ENCODE measurements around the gene TNK2.

TNK2 gene

GRCh38 chr3:195914648-195915473 lies 6.5 kb upstream of the TNK2 start:
- peak overlapping the region; percentile 51 for H3K27ac ChIP-seq (ENCODE audit: extremely low read depth, low read depth, low read length)
- H3K36me3 ChIP-seq (ENCODE audit: control insufficient read depth in 2 of 2, insufficient read depth in 1 of 2, low read length in 2 of 2): no peaks in the 10 kb centered on the region
- peaks cover 3% of the 10 kb centered on the region; the same call in 1 of the 2 replicates for H3K4me1 ChIP-seq (ENCODE audit: control insufficient read depth, insufficient read depth, low read length)
- CTCF ChIA-PET: interaction anchor here (0.6 to 2.9 kb wide), 22 partner anchors 9 to 1414 kb away, joined by 3 to 27 read pairs (median 4); no protein-coding TSS in a partner anchor
- POLR2A ChIA-PET: interaction anchor here (0.6 to 1.3 kb wide), 4 partner anchors 14 to 46 kb away, joined by 3 to 4 read pairs (median 3); no protein-coding TSS in a partner anchor
- no peak overlapping the region for H3K4me3 ChIP-seq (ENCODE audit: low read depth, low read length)
- no peaks in the 10 kb centered on the region for H3K9me3 ChIP-seq (ENCODE audit: control insufficient read depth, insufficient read depth, low read depth, low read length)
- no peak for TF ChIP-seq ZNF362 (tag by site-specific recombination; IDR thresholded peaks at IDR 0.05)
- no peak for TF ChIP-seq ZNF792 (tag by site-specific recombination; IDR thresholded peaks at IDR 0.05)
- peak; percentile 83 for TF ChIP-seq ZBTB17 (tag by site-specific recombination; IDR thresholded peaks at IDR 0.05)
- peak; percentile 96 for TF ChIP-seq ZNF629 (tag by site-specific recombination; IDR thresholded peaks at IDR 0.05)
- no peak for TF ChIP-seq ZNF549 (tag by site-specific recombination; IDR thresholded peaks at IDR 0.05)
- TF ChIP-seq SP7 (tag by site-specific recombination; IDR thresholded peaks at IDR 0.05): peak; percentile 64
- TF ChIP-seq ZNF76 (tag by site-specific recombination; IDR thresholded peaks at IDR 0.05; ENCODE audit: borderline replicate concordance, low read depth): no peak
- TF ChIP-seq ZNF274 (IDR thresholded peaks at IDR 0.05; ENCODE audit: low read length): no peak
- TF ChIP-seq ZNF274 (tag by site-specific recombination; IDR thresholded peaks at IDR 0.05; ENCODE audit: borderline replicate concordance): no peak
- no peak for TF ChIP-seq ZNF707 (tag by site-specific recombination; IDR thresholded peaks at IDR 0.05)
- TF ChIP-seq ZNF366 (tag by site-specific recombination; conservative IDR thresholded peaks at IDR 0.05): peak; percentile 39
- TF ChIP-seq GFI1B (tag by site-specific recombination; IDR thresholded peaks at IDR 0.05): peak; percentile 46; the same call in 1 of the 2 replicates
- TF ChIP-seq ZNF132 (tag by site-specific recombination; IDR thresholded peaks at IDR 0.05; ENCODE audit: borderline replicate concordance): no peak
- TF ChIP-seq HIC1 (tag by site-specific recombination; IDR thresholded peaks at IDR 0.05): peak; percentile 96
- TF ChIP-seq ZNF157 (tag by site-specific recombination; IDR thresholded peaks at IDR 0.05): no peak
- TF ChIP-seq ZBTB11 (tag by site-specific recombination; conservative IDR thresholded peaks at IDR 0.05; ENCODE audit: low read depth): no peak
- TF ChIP-seq ZNF433 (tag by site-specific recombination; IDR thresholded peaks at IDR 0.05; ENCODE audit: low read depth): no peak
- TF ChIP-seq ZNF416 (tag by site-specific recombination; IDR thresholded peaks at IDR 0.05): no peak
- TF ChIP-seq BCL6B (tag by site-specific recombination; IDR thresholded peaks at IDR 0.05): no peak
- no peak for TF ChIP-seq ZNF585B (tag by site-specific recombination; IDR thresholded peaks at IDR 0.05)
- no peak for TF ChIP-seq ZNF785 (tag by site-specific recombination; IDR thresholded peaks at IDR 0.05)
- no peak for TF ChIP-seq ZFP3 (tag by site-specific recombination; IDR thresholded peaks at IDR 0.05; ENCODE audit: low read depth)
- TF ChIP-seq YY2 (tag by site-specific recombination; IDR thresholded peaks at IDR 0.05): no peak
- no peak for TF ChIP-seq FEZF1 (tag by site-specific recombination; IDR thresholded peaks at IDR 0.05)
- TF ChIP-seq ZBTB10 (tag by site-specific recombination; IDR thresholded peaks at IDR 0.05): no peak

Measured in HEK293 (cell line).